ES-I3 (cell line): ENCODE data around the gene HUNK.

ENCODE experiments used
- H3K36me3 ChIP-seq: 2 replicates; pipeline ENCODE4 v1.6.1; 2013; ENCODE audit warnings: mild to moderate bottlenecking, low read length, control low read depth, moderate library complexity; ENCODE audit not compliant: insufficient read depth
- H3K4me1 ChIP-seq: 2 replicates; pipeline ENCODE4 v1.6.1; 2013; ENCODE audit warnings: mild to moderate bottlenecking, control low read depth, low read length; ENCODE audit not compliant: insufficient read depth
- H3K9ac ChIP-seq: 2 replicates; pipeline ENCODE4 v1.6.1; 2013; ENCODE audit warnings: low read depth, mild to moderate bottlenecking, low read length, moderate library complexity
- H3K9me3 ChIP-seq: 2 replicates; pipeline ENCODE4 v1.6.1; 2013; ENCODE audit warnings: mild to moderate bottlenecking, low read length, moderate library complexity; ENCODE audit not compliant: control insufficient read depth, insufficient read depth

The HUNK gene

GRCh38 chr21:31952828-31953227 lies 80.0 kb downstream of the HUNK start:
- Histone ChIP-seq H3K4me1 (no peaks in the 10 kb centered on the region), H3K36me3 (no peaks in the 10 kb centered on the region), H3K9ac (no peak overlapping the region), H3K9me3 (no peaks in the 10 kb centered on the region)

GRCh38 chr21:31957631-31958030 lies 84.8 kb downstream of the HUNK start:
- Histone ChIP-seq H3K36me3 (no peaks in the 10 kb centered on the region), H3K4me1 (no peaks in the 10 kb centered on the region), H3K9me3 (no peaks in the 10 kb centered on the region; the same call in 1 of the 2 replicates), H3K9ac (no peak overlapping the region)

- Histone ChIP-seq H3K4me1 (no peaks in the 10 kb centered on the region), H3K9me3 (no peaks in the 10 kb centered on the region; the same call in 1 of the 2 replicates), H3K9ac (no peak overlapping the region), H3K36me3 (no peaks in the 10 kb centered on the region)
These were observed 87.1 kb downstream of the HUNK start for GRCh38 chr21:31959881-31960280.

GRCh38 chr21:31961027-31961426 lies 88.2 kb downstream of the HUNK start:
- Histone ChIP-seq H3K9me3 (no peaks in the 10 kb centered on the region; the same call in 1 of the 2 replicates), H3K4me1 (no peaks in the 10 kb centered on the region), H3K9ac (no peak overlapping the region), H3K36me3 (no peaks in the 10 kb centered on the region)

- Histone ChIP-seq H3K9ac (no peak overlapping the region), H3K4me1 (no peaks in the 10 kb centered on the region), H3K9me3 (no peaks in the 10 kb centered on the region; the same call in 1 of the 2 replicates), H3K36me3 (no peaks in the 10 kb centered on the region)
These were observed 88.9 kb downstream of the HUNK start for GRCh38 chr21:31961704-31962103.

GRCh38 chr21:31964692-31965091 lies 91.9 kb downstream of the HUNK start:
- Histone ChIP-seq H3K9me3 (no peaks in the 10 kb centered on the region; the same call in 1 of the 2 replicates), H3K36me3 (no peaks in the 10 kb centered on the region), H3K9ac (no peak overlapping the region), H3K4me1 (no peaks in the 10 kb centered on the region)

GRCh38 chr21:31967334-31967733 lies 94.5 kb downstream of the HUNK start:
- Histone ChIP-seq H3K9me3 (no peaks in the 10 kb centered on the region), H3K4me1 (no peaks in the 10 kb centered on the region), H3K36me3 (no peaks in the 10 kb centered on the region), H3K9ac (no peak overlapping the region)

GRCh38 chr21:31972622-31973021 lies 99.8 kb downstream of the HUNK start:
- no peaks in the 10 kb centered on the region for H3K9me3 ChIP-seq
- no peaks in the 10 kb centered on the region for H3K36me3 ChIP-seq
- H3K9ac ChIP-seq = no peak overlapping the region
- no peaks in the 10 kb centered on the region for H3K4me1 ChIP-seq

- H3K4me1 ChIP-seq = no peaks in the 10 kb centered on the region
- no peaks in the 10 kb centered on the region for H3K9me3 ChIP-seq
- no peaks in the 10 kb centered on the region for H3K36me3 ChIP-seq
- H3K9ac ChIP-seq = no peak overlapping the region
These were observed 100.7 kb downstream of the HUNK start for GRCh38 chr21:31973402-31973944.

- H3K9me3 ChIP-seq = no peaks in the 10 kb centered on the region
- H3K4me1 ChIP-seq = no peaks in the 10 kb centered on the region
- H3K9ac ChIP-seq = no peak overlapping the region
- no peaks in the 10 kb centered on the region for H3K36me3 ChIP-seq
These were observed 101.7 kb downstream of the HUNK start for GRCh38 chr21:31974454-31974985.

GRCh38 chr21:31975491-31975890 lies 102.7 kb downstream of the HUNK start:
- H3K9me3 ChIP-seq = no peaks in the 10 kb centered on the region
- no peak overlapping the region for H3K9ac ChIP-seq
- no peaks in the 10 kb centered on the region for H3K36me3 ChIP-seq
- no peaks in the 10 kb centered on the region for H3K4me1 ChIP-seq

- no peaks in the 10 kb centered on the region for H3K4me1 ChIP-seq
- no peaks in the 10 kb centered on the region for H3K9me3 ChIP-seq
- H3K9ac ChIP-seq = no peak overlapping the region
- H3K36me3 ChIP-seq = no peaks in the 10 kb centered on the region
These were observed 105.0 kb downstream of the HUNK start for GRCh38 chr21:31977816-31978215.

GRCh38 chr21:31983120-31983519 lies 110.3 kb downstream of the HUNK start:
- Histone ChIP-seq H3K4me1 (no peaks in the 10 kb centered on the region), H3K36me3 (no peaks in the 10 kb centered on the region), H3K9me3 (no peaks in the 10 kb centered on the region)

GRCh38 chr21:31983554-31983953 lies 110.7 kb downstream of the HUNK start:
- no peaks in the 10 kb centered on the region for H3K9me3 ChIP-seq
- H3K9ac ChIP-seq = no peak overlapping the region

More at GRCh38 chr21:31983120-31983519, 110.3 kb downstream of the HUNK start:
- H3K9ac ChIP-seq = no peak overlapping the region

GRCh38 chr21:31985398-31985797 lies 112.6 kb downstream of the HUNK start:
- no peak overlapping the region for H3K9ac ChIP-seq
- no peaks in the 10 kb centered on the region for H3K36me3 ChIP-seq
- H3K9me3 ChIP-seq = no peaks in the 10 kb centered on the region
- H3K4me1 ChIP-seq = no peaks in the 10 kb centered on the region

More at GRCh38 chr21:31983554-31983953, 110.7 kb downstream of the HUNK start:
- Histone ChIP-seq H3K36me3 (no peaks in the 10 kb centered on the region), H3K4me1 (no peaks in the 10 kb centered on the region)
